HG03066 (cell line): ENCODE measurements around the gene GLB1L2.

Experiments used
- ATAC-seq: cut with Tn5 transposase; IDR thresholded peaks from one replicate; pipeline ENCODE4 v1.9.1; 2021; ENCODE audit warnings: low read depth; ENCODE audit not compliant: unreplicated experiment

GLB1L2 gene

GRCh38 chr11:134383576-134384221 is 51.9 kb downstream of the GLB1L2 start:
- ATAC-seq = no peak

- ATAC-seq = no peak
Measured at GRCh38 chr11:134384406-134384805, 52.6 kb downstream of the GLB1L2 start.

- ATAC-seq = no peak
Measured at GRCh38 chr11:134385171-134385570, 53.4 kb downstream of the GLB1L2 start.

- no peak for ATAC-seq
Measured at GRCh38 chr11:134385774-134386565, 54.2 kb downstream of the GLB1L2 start.

GRCh38 chr11:134386945-134387344 is 55.2 kb downstream of the GLB1L2 start:
- ATAC-seq = no peak

- ATAC-seq = no peak
Measured at GRCh38 chr11:134387501-134387900, 55.7 kb downstream of the GLB1L2 start.

- ATAC-seq = no peak
Measured at GRCh38 chr11:134388590-134388989, 56.8 kb downstream of the GLB1L2 start.

GRCh38 chr11:134389464-134390180 is 57.8 kb downstream of the GLB1L2 start:
- no peak for ATAC-seq

- ATAC-seq = no peak
Measured at GRCh38 chr11:134390706-134391569, 59.1 kb downstream of the GLB1L2 start.

GRCh38 chr11:134391656-134392055 is 59.9 kb downstream of the GLB1L2 start:
- no peak for ATAC-seq

- no peak for ATAC-seq
Measured at GRCh38 chr11:134392953-134393615, 61.3 kb downstream of the GLB1L2 start.

- ATAC-seq = no peak
Measured at GRCh38 chr11:134393638-134394037, 61.9 kb downstream of the GLB1L2 start.

GRCh38 chr11:134394311-134394710 is 62.5 kb downstream of the GLB1L2 start:
- ATAC-seq = no peak

GRCh38 chr11:134395002-134395401 is 63.2 kb downstream of the GLB1L2 start:
- no peak for ATAC-seq

GRCh38 chr11:134397304-134398078 is 65.7 kb downstream of the GLB1L2 start:
- ATAC-seq = no peak

- no peak for ATAC-seq
Measured at GRCh38 chr11:134398079-134398444, 66.3 kb downstream of the GLB1L2 start.

GRCh38 chr11:134398644-134399292 is 67.0 kb downstream of the GLB1L2 start:
- ATAC-seq = no peak

GRCh38 chr11:134399293-134399654 is 67.5 kb downstream of the GLB1L2 start:
- ATAC-seq = no peak

GRCh38 chr11:134399996-134400395 is 68.2 kb downstream of the GLB1L2 start:
- ATAC-seq = no peak
